GM21423 (cell line): ENCODE data around the gene ARHGAP32.
"Not testable (repeated sequence)": the region's sequence is repeated elsewhere in the genome, so short reads cannot be mapped to it uniquely, and the experiment has no call there.

Experiments
- ATAC-seq: cut with Tn5 transposase; IDR thresholded peaks from one replicate; pipeline ENCODE4 v1.9.1; 2021; ENCODE audit warnings: mild to moderate bottlenecking, moderate library complexity; ENCODE audit not compliant: unreplicated experiment

The ARHGAP32 gene

DNA sequence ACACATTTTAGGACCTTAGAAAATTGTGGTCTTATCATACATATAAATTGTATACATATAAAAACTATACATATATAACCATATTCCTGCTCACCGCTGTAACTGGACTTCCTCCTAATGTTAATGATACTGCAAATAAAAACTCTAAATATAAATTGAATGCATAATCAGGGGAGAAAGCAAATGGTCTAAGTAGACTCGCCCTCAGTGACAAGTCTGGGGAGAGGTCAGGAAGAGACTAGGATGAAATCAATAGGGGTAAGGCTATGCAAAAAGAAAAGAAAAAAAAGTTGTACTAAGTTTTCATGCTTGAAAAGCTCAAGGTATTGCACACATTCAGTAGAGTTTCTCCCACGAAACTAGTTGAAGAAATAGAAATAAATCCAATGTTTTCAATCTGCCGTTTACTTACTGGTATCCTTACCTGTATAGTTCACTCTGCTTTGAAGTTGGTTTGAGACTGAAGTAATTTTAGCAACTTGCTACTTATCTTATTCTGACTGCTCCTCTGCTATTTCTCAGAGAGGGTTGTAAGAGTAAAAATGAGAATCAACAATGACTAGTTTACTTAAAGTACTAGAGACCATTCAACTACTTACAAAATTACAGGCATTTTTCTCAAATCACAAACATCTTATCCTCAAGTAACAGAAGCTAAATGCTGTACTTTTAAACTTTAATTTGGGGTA, 12.2 kb upstream of the ARHGAP32 start:
- ATAC-seq: no peak

DNA sequence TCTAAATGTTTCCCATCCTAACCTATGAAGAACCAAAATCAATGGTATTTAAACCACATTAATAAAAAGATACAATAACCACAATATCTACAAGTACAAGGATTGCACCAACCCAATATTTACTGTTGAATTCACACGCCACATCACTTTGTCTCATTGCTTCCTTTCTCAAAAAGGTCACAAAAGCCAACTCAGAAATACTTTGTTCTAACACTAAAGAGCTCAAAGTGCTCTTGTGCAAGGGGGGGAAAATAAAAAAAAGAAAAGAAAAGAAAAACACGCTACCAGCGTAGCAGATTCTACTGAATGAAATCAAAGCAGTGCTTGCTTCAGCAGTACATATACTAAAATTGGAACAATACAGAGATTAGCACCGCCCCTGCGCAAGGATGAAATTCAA, 10.5 kb upstream of the ARHGAP32 start:
- no peak for ATAC-seq

DNA sequence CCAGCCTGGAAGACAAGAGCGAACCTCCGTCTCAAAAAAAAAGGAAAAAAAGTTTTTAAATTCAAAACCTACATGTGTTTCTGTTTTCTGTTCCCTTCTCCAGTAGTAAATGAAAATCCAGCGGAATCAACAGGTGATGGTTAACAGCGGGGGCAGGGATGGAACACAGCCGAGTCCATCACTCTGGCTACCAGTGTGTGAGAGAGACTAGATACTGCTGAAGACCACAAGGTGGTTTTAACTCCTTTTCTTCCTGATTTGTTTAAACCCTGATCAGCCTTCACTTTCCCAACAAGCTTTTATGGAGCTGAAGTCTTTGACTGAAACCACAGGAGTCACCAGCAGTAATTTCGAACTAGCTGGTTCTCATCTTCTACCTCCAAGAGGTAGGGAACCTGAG, 3.6 kb upstream of the ARHGAP32 start:
- ATAC-seq: no peak

DNA sequence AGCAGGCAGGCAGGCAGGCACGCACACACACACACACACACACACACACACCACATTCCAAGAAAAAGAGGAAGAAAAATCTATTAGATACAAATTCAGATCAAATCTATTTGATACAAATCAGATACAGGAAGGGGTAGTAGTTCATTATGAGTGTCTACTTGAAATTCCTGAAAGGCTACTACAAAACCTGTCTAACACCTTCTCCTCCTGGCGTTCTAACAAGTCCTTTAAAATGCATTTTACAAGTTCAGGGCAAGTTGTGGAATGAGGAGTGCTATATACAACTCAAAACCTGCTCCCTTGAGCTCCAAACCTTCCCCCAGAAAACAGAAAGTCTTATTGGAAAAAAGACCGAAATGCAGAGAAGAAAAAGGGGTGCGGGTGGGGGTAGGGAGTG, 476 bp downstream of the ARHGAP32 start:
- ATAC-seq: no peak

DNA sequence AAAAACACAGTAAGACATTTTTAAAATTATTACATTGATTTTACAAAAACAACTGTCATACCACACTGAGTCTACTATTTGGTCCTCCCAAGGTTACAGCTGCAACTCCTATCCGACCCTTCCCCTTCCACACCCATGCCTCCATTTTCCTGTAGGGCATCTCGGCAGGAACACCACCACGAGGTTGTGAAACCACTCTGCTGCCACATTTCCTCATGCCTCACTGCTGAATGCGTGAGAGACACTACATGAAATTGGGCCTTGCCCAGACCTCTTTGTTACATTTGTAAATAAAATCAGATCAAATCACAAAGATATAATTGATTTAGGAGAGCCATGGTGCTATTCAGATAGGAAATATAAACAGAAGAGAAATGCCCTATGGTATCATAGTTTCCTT, 2.0 kb downstream of the ARHGAP32 start:
- no peak for ATAC-seq

DNA sequence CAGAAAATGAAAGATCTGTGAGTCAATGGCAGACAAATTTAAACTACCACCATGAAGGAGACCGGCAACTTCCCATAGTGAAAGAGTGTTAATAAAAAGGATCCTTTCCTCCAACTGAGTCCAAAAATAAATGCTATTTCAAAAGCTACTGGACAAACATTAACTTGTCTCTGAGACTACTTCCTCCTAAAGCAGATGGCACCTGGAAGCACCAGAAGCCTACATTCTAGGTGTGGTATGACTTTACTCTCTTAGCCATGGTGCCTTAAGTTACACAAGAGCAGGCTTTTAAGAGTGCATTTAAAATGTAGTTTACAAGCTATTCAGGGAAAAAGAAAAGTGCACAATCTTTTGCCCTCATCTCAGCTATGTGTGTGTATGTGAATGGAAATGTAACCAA, 2.5 kb downstream of the ARHGAP32 start:
- no peak for ATAC-seq

DNA sequence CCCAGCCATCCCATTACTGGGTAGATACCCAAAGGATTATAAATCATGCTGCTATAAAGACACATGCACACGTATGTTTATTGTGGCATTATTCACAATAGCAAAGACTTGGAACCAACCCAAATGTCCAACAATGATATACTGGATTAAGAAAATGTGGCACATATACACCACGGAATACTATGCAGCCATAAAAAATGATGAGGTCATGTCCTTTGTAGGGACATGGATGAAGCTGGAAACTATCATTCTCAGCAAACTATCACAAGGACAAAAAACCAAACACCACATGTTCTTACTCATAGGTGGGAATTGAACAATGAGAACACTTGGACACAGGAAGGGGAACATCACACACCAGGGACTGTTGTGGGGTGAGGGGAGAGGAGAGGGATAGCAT, 7.0 kb downstream of the ARHGAP32 start:
- not testable (repeated sequence) for ATAC-seq

DNA sequence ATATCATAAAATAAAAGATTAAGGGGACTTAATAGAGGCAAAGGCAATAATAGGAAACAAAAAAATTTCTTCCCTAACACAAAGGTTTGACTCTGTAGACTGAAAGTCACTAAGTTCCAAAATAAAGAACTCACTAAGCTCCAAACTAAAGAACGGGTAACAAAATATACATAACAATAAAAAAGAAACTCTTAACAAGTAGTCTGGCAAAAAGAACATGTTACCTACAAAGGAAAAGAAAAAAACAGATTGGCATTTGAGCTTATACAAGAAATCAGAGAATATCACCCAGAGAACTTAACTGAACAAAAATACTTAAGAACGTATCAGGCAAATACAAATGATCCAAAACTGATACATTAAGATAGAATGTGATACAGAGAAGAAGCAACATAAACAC, 7.5 kb downstream of the ARHGAP32 start:
- ATAC-seq: no peak

DNA sequence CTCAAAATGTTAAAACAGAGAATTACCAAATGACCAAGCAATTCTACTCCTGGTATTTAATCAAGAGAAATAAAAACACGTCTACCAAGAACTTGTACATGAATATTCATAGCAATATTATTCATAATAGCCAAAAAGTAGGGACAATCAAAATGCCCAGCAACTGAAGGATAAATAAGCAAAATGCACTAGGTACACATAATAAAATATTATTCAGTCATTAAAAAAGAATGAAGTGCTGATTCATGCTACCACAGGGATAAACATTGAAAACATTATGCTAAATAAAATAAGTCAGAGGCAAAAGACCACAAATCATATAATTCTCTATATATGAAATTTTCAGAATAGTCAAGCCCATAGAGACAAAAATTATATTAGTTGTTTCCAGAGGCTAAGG, 24.8 kb downstream of the ARHGAP32 start:
- ATAC-seq: no peak

DNA sequence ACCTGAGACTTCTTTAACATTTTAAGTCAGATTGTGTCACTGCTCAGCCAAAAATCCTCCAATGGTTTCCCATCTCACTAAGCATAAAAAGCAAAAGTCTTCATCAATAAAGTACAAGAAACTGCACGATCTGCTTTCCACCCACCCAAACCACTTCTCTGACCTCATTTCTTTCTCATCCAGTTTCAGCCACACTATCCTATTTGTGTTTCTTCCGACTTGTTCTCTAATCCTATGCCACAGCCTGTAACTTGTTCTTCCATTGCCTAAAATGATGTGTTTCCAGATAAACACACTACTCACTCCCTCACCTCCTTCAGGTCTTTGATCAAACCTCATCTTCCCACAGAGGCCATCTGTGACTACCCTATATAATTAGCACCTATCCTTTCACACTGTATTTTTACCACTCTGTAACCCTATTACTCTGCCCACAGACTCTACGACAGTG, 28.4 kb downstream of the ARHGAP32 start:
- no peak for ATAC-seq

DNA sequence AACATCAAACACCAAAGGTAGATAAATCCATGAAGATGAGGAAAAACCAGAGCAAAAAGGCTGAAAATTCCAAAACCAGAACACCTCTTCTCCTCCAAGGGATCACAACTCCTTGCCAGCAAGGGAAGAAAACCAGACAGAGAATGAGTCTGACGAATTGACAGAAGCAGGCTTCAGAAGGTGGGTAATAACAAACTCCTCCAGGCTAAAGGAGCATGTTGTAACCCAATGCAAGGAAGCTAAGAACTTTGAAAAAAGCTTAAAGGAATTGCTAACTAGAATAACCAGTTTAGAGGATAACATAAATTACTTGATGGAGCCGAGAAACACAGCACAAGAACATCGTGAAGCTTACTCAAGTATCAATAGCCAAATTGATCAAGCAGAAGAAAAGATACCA, 35.0 kb downstream of the ARHGAP32 start:
- ATAC-seq: not testable (repeated sequence)

DNA sequence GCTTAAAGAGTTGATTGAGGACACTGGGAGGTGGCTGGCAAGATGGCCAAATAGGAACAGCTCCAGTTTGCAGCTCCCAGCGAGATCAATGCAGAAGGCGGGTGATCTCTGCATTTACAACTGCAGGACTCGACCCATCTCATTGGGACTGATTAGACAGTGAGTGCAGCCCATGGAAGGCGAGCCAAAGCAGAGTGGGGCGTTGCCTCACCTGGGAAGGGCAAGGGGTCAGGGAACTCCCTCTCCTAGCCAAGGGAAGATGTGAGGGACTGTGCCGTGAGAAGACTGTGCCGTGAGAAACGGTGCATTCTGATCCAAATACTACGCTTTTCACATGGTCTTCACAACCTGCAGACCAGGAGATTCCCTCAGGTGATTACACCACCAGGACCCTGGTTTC, 36.4 kb downstream of the ARHGAP32 start:
- ATAC-seq: no peak

DNA sequence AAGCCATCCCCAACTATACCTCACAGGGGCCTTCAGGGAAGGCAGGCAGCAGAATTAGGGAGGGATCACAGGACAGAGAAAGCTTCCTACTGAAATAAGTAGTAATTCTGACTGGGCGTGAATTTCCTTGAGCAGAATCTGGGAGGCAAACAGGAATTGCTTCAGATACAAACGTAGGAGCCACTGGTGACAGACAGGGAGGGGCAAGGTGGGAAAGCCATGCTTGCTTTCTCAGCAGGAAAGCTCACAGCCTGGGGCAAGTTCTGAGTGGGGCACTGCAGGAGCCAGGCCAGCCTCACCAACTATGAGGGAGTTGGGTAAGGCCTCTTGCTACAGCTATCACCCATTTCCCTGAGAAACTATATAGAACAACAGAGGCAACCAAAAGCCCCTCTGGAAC, 43.6 kb downstream of the ARHGAP32 start:
- ATAC-seq: no peak

DNA sequence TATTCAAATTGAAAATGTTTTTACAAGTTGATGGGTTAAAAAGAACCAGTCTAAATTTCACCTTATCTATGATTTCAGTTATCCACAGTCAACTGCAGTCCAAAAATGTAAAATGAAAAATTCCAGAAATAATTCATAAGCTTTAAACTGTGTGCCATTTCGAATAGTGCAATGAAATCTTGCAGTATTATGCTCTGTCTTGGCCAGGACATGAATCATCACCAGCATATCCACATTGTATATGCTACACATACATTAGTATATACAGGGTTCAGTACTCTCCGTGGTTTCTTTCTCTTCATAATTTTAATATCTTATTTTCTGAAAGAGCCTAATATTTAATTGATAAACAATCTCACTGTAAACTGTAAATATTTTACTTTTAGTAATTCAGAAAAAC, 45.9 kb downstream of the ARHGAP32 start:
- ATAC-seq: no peak

DNA sequence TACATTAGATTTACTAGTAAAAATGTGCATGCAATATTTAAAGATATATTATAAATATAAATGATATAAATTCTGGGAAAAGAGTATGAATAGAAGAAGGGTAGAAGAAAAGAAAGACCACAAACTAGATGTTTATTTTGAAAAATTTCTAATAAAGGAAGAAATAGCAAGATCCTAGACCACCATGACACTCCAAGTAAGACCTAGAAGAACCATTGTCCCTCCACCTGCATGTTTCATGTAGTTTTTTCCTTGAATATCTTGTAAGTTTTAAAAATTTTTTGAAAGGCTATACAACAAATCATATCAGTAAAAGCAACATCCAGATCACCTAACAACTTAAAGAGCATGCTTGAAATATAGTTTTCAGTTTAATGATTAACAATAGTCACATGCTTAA, 46.8 kb downstream of the ARHGAP32 start:
- ATAC-seq: no peak

DNA sequence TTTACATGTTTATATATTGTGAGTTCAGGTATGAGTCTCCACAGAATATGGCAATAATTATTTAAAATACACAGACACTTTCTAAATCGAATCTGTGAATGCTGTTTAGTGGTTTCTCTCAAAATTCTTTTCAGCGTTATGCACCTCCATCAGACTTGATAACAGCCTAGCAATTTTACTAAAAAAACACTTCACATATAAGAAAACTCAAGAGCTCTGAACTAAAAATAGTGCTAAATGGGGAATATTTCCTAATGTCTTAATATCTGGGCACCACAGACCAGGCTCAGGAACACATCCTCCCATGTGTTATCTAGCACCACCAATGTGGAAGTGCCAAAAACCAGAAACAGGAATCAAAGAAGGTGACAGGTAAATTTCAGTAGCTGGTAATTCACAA, 47.9 kb downstream of the ARHGAP32 start:
- no peak for ATAC-seq

DNA sequence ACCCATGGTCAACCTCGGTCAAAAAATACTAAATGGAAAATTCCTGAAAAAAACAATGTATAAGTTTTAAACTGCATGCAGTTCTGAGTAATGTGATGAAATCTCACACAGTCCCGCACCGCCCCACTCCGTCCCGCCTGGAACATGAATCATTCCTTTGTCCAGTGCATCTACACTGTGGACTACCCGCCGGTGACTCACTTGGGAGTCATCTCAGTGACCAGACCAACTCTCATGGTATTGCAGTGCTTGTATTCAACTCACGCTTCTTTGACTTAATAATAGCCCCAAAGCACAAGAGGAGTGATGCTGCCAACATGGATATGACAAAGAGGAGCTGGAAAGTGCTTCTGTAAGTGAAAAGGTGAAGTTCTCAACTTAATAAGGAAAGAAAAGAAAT, 48.8 kb downstream of the ARHGAP32 start:
- no peak for ATAC-seq

DNA sequence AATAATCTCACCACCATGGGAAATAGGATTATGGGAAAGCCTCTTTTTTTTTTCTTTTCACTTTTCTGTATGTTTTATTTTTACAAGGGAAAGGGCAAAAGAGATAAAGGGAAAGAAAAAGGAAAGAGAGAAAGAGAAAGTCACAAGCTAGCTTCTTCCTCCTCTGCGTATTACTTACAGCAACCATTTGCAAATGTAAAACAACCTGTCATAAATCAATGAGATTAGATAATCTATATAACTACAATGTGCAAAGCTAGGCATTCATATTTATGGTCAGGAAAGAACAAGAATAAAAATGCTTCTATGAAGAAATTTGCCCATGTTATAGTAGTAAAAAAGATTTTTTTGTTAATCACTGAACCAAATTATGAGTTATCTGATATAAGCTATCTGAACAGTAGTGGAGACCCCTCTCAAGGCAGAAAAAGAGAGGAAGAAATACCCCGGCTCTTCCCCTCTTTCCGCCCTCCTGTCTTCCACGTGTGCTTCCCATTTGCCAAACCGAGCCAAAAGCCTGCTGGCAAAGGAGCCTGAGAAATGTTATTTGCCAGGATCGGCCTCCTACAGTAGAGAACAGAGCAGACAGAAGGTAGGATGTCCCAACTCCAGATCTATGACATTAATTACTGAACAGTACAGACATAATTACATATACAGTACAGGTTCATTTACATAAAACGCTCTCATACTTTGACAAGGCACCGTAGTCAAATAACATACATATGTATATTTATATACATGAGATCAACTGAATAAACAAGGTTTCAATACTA, 50.2 kb downstream of the ARHGAP32 start:
- ATAC-seq: no peak

DNA sequence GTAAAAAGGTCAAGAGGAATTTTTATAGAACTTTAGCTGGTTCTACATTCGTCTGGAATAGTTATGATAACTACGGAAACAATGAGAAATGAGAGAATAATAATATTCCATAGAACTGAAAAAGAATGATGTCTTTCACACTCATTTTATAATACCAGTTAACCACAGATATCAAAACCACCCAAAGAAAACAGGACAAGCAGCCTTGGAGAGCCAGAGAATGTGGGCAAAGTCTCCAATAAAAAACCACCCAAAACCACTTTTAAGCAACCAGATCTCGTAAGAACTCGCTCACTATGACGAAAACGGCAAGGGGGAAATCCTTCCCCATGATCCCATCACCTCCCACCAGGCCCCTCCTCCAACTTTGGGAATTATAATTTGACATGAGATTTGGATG, 60.8 kb downstream of the ARHGAP32 start:
- ATAC-seq: no peak

DNA sequence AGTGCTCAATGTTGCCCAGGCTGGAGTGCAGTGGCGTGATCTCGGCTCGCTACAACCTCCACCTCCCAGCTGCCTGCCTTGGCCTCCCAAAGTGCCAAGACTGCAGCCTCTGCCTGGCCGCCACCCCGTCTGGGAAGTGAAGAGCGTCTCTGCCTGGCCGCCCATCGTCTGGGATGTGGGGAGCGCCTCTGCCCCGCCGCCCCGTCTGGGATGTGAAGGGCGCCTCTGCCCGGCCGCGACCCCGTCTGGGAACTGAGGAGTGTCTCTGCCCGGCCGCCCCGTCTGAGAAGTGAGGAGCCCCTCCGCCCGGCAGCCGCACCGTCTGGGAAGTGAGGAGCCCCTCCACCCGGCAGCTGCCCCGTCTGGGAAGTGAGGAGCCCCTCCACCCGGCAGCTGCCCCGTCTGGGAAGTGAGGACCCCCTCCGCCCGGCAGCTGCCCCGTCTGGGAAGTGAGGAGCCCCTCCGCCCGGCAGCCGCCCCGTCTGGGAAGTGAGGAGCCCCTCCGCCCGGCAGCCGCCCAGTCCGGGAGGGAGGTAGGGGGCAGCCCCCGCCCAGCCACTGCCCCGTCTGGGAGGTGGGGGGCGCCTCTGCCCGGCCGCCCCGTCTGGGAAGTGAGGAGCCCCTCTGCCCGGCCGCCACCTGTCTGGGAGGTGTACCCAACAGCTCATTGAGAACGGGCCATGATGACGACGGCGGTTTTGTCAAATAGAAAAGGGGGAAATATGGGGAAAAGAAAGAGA, 63.1 kb downstream of the ARHGAP32 start:
- not testable (repeated sequence) for ATAC-seq

DNA sequence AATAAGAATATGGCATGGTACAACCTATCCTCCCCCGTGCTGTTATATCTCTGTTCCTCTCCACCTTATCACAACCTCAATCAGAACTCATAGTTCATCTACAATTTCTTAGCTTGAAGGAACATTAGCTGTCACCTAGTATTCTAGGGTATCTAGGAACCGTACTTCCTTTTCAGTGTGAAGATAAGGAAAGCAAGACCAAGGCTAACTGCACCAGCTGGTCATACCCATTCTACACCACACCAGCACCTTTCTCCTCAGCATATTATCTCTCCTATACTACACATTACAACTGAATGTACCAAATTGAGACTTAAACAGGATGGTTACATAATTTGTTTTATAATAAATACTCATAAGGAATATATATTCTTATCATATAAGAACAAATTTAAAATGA, 73.1 kb downstream of the ARHGAP32 start:
- ATAC-seq: no peak
